ENCODE measurements around the gene AFG1L.

DNA sequence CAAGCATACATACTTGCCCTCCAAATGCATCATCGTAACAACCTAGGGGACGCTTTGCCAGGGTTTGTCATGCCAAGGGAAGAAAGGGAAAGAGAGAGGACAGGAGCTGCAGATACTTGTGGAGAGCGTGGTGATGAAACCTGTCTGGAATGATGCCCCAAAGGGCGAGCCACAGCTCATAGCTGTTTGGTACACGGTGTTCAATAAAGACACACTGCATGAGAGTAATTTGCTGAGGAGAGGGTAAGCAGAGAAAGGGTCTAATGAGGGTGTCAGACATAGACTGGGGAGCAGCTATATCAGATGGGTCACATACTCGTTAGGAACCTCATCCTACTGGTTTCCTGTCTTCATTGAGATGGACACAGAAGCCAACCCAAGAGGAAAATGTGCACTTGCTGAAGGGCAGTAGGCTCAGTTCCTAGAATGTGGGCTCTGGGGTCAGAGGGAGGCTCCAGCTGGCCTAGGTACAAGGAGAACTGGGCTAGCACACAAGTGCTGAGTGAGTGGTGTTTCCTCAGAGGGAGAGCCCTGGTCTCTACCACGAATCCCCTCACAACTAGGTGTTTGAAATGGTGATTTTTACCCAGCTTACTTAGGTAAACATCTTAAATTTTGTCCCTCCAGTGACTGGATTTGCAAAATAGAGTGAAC, 260.7 kb downstream of the AFG1L start:
- TF ChIP-seq, protein P1, sequence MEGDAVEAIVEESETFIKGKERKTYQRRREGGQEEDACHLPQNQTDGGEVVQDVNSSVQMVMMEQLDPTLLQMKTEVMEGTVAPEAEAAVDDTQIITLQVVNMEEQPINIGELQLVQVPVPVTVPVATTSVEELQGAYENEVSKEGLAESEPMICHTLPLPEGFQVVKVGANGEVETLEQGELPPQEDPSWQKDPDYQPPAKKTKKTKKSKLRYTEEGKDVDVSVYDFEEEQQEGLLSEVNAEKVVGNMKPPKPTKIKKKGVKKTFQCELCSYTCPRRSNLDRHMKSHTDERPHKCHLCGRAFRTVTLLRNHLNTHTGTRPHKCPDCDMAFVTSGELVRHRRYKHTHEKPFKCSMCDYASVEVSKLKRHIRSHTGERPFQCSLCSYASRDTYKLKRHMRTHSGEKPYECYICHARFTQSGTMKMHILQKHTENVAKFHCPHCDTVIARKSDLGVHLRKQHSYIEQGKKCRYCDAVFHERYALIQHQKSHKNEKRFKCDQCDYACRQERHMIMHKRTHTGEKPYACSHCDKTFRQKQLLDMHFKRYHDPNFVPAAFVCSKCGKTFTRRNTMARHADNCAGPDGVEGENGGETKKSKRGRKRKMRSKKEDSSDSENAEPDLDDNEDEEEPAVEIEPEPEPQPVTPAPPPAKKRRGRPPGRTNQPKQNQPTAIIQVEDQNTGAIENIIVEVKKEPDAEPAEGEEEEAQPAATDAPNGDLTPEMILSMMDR (IDR thresholded peaks at IDR 0.05): no peak
- TF ChIP-seq POLR2A (IDR thresholded peaks at IDR 0.05) (no peak), POLR2AphosphoS5 (IDR thresholded peaks at IDR 0.05; ENCODE audit: insufficient read depth in 1 of 2, low read depth in 1 of 2) (peak in 1 of 2 donors; percentile 59)
